Mucosa of gallbladder (tissue), 1 donor: ENCODE results near the gene PICALM. TPM values are rescaled to one million over a fixed set of nuclear protein-coding genes. Genes with fewer than 3 reads are reported as not detected.
"Not testable (repeated sequence)": the region's sequence is repeated elsewhere in the genome, so short reads cannot be mapped to it uniquely, and the experiment has no call there.

Experiments used
- DNase-seq: peaks from one replicate; pipeline ENCODE4 v3.0.0-alpha.2; 2020; ENCODE audit warnings: low spot score
- total RNA-seq: library from RNA; stranded (reverse); gene quantifications from one replicate; pipeline ENCODE4 v1.2.1, GENCODE V29; 2021
- donor health status: DM: no; HTN: no; CAD: no.

The PICALM gene
- total RNA-seq: 205 TPM

GRCh38 chr11:86068951-86069407 is at the start of gene PICALM:
Gene PICALM, minus strand, starts transcription at chr11:86069084. Its CDS starts 304 bp downstream, at chr11:86068780.
- DNase-seq: peak; percentile 98

- no peak for DNase-seq
These were observed 49.4 kb upstream of the PICALM start for GRCh38 chr11:86118253-86118652.

GRCh38 chr11:86117712-86118063 is 48.8 kb upstream of the PICALM start:
- DNase-seq: no peak

- no peak for DNase-seq
These were observed 48.3 kb upstream of the PICALM start for GRCh38 chr11:86117001-86117711.

- DNase-seq: no peak
These were observed 47.5 kb upstream of the PICALM start for GRCh38 chr11:86116386-86116726.

- no peak for DNase-seq
These were observed 46.9 kb upstream of the PICALM start for GRCh38 chr11:86115542-86116385.

- DNase-seq: no peak
These were observed 40.2 kb upstream of the PICALM start for GRCh38 chr11:86108890-86109638.

- no peak for DNase-seq
These were observed 39.3 kb upstream of the PICALM start for GRCh38 chr11:86108191-86108590.

- no peak for DNase-seq
These were observed 38.0 kb upstream of the PICALM start for GRCh38 chr11:86106916-86107315.

- not testable (repeated sequence) for DNase-seq
These were observed 37.1 kb upstream of the PICALM start for GRCh38 chr11:86106031-86106430.

GRCh38 chr11:86105601-86106000 is 36.7 kb upstream of the PICALM start:
- not testable (repeated sequence) for DNase-seq

- DNase-seq: no peak
These were observed 34.9 kb upstream of the PICALM start for GRCh38 chr11:86103808-86104207.

- DNase-seq: no peak
These were observed 33.1 kb upstream of the PICALM start for GRCh38 chr11:86101941-86102407.

- DNase-seq: no peak
These were observed 32.6 kb upstream of the PICALM start for GRCh38 chr11:86101493-86101892.

GRCh38 chr11:86099874-86100273 is 31.0 kb upstream of the PICALM start:
- peak; percentile 11 for DNase-seq

- no peak for DNase-seq
These were observed 29.1 kb upstream of the PICALM start for GRCh38 chr11:86097980-86098379.

- no peak for DNase-seq
These were observed 22.7 kb upstream of the PICALM start for GRCh38 chr11:86091566-86091965.

GRCh38 chr11:86091086-86091485 is 22.2 kb upstream of the PICALM start:
- DNase-seq: no peak

GRCh38 chr11:86089659-86090058 is 20.8 kb upstream of the PICALM start:
- DNase-seq: no peak

- not testable (repeated sequence) for DNase-seq
These were observed 18.8 kb upstream of the PICALM start for GRCh38 chr11:86087688-86088087.

- no peak for DNase-seq
These were observed 18.4 kb upstream of the PICALM start for GRCh38 chr11:86087256-86087655.

- no peak for DNase-seq
These were observed 12.6 kb upstream of the PICALM start for GRCh38 chr11:86081455-86081854.
